Measurements from ENCODE around the gene POLR2F. TPM values are rescaled to one million over a fixed set of nuclear protein-coding genes. Genes with fewer than 3 reads are reported as not detected.
A peak's percentile ranks its signal among the peaks of the same experiment; 100 is the strongest.

POLR2F gene
- total and polyA plus RNA-seq, 9 of the 15 experiments (the other 6 are each of a cell fraction or from before 2014, with no cell fraction given): 98.9 to 410 (median 168) TPM

DNA sequence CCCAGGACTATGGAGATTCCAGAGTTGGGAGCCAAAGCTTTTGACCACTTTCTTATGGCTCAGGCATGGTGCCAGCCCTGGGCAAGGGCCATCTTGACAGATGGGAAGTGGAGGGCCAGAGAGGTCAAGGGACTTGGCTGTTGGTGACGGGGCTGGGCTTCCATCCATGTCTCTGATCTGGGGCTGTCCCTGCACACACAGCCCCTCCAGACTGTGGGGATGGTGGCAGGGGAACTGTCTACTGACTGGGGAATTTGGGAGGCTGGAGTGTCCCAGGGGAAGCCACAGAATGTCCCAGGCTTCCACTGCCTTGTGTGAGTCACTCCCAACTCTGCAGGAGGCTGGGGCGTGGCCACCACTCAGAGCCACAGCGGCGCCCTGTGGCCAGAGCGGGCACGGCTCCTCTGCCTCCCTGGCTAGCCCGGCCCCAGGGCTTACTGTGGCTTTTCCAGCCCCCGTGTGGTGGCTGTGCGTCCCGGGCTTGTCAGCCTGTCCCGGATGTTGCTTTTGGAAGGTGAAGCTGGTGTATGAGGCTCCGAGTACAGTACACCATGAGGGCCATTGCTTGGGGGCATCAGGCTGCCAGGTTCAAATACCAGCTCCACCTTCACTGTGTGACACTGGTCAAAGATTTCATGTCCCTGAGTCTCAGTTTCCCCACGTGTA is 19.7 kb upstream of the POLR2F start (continued):
- TF ChIP-seq, protein P1, sequence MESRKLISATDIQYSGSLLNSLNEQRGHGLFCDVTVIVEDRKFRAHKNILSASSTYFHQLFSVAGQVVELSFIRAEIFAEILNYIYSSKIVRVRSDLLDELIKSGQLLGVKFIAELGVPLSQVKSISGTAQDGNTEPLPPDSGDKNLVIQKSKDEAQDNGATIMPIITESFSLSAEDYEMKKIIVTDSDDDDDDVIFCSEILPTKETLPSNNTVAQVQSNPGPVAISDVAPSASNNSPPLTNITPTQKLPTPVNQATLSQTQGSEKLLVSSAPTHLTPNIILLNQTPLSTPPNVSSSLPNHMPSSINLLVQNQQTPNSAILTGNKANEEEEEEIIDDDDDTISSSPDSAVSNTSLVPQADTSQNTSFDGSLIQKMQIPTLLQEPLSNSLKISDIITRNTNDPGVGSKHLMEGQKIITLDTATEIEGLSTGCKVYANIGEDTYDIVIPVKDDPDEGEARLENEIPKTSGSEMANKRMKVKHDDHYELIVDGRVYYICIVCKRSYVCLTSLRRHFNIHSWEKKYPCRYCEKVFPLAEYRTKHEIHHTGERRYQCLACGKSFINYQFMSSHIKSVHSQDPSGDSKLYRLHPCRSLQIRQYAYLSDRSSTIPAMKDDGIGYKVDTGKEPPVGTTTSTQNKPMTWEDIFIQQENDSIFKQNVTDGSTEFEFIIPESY (CRISPR knock-in tag; IDR thresholded peaks at IDR 0.05): peak; percentile 64
- no peak for TF ChIP-seq BRD9 (IDR thresholded peaks at IDR 0.05; ENCODE audit: low read depth, partially characterized antibody)
- TF ChIP-seq RBM39 (optimal IDR thresholded peaks at IDR 0.05; ENCODE audit: low read depth, low read length): no peak
- TF ChIP-seq, protein P2, sequence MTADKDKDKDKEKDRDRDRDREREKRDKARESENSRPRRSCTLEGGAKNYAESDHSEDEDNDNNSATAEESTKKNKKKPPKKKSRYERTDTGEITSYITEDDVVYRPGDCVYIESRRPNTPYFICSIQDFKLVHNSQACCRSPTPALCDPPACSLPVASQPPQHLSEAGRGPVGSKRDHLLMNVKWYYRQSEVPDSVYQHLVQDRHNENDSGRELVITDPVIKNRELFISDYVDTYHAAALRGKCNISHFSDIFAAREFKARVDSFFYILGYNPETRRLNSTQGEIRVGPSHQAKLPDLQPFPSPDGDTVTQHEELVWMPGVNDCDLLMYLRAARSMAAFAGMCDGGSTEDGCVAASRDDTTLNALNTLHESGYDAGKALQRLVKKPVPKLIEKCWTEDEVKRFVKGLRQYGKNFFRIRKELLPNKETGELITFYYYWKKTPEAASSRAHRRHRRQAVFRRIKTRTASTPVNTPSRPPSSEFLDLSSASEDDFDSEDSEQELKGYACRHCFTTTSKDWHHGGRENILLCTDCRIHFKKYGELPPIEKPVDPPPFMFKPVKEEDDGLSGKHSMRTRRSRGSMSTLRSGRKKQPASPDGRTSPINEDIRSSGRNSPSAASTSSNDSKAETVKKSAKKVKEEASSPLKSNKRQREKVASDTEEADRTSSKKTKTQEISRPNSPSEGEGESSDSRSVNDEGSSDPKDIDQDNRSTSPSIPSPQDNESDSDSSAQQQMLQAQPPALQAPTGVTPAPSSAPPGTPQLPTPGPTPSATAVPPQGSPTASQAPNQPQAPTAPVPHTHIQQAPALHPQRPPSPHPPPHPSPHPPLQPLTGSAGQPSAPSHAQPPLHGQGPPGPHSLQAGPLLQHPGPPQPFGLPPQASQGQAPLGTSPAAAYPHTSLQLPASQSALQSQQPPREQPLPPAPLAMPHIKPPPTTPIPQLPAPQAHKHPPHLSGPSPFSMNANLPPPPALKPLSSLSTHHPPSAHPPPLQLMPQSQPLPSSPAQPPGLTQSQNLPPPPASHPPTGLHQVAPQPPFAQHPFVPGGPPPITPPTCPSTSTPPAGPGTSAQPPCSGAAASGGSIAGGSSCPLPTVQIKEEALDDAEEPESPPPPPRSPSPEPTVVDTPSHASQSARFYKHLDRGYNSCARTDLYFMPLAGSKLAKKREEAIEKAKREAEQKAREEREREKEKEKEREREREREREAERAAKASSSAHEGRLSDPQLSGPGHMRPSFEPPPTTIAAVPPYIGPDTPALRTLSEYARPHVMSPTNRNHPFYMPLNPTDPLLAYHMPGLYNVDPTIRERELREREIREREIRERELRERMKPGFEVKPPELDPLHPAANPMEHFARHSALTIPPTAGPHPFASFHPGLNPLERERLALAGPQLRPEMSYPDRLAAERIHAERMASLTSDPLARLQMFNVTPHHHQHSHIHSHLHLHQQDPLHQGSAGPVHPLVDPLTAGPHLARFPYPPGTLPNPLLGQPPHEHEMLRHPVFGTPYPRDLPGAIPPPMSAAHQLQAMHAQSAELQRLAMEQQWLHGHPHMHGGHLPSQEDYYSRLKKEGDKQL (CRISPR knock-in tag; IDR thresholded peaks at IDR 0.05; ENCODE audit: borderline replicate concordance): no peak
- TF ChIP-seq ZKSCAN3 (CRISPR knock-in tag; IDR thresholded peaks at IDR 0.05): no peak
- peak; percentile 46; the same call in 1 of the 2 replicates for TF ChIP-seq NBN (IDR thresholded peaks at IDR 0.05; ENCODE audit: low read depth)
- peak; percentile 58; the same call in 1 of the 2 replicates for TF ChIP-seq ATF7 (IDR thresholded peaks at IDR 0.05)
- no peak for TF ChIP-seq ZSCAN32 (CRISPR knock-in tag; IDR thresholded peaks at IDR 0.05)
- TF ChIP-seq RFX7 (CRISPR knock-in tag; IDR thresholded peaks at IDR 0.05): no peak
- TF ChIP-seq SMC3 (conservative IDR thresholded peaks at IDR 0.05; ENCODE audit: insufficient read depth, low read depth, low read length): peak; percentile 79
- TF ChIP-seq TRIM28 (IDR thresholded peaks at IDR 0.05): no peak
- TF ChIP-seq, protein P3, sequence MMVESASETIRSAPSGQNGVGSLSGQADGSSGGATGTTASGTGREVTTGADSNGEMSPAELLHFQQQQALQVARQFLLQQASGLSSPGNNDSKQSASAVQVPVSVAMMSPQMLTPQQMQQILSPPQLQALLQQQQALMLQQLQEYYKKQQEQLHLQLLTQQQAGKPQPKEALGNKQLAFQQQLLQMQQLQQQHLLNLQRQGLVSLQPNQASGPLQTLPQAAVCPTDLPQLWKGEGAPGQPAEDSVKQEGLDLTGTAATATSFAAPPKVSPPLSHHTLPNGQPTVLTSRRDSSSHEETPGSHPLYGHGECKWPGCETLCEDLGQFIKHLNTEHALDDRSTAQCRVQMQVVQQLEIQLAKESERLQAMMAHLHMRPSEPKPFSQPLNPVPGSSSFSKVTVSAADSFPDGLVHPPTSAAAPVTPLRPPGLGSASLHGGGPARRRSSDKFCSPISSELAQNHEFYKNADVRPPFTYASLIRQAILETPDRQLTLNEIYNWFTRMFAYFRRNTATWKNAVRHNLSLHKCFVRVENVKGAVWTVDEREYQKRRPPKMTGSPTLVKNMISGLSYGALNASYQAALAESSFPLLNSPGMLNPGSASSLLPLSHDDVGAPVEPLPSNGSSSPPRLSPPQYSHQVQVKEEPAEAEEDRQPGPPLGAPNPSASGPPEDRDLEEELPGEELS (CRISPR knock-in tag; IDR thresholded peaks at IDR 0.05; ENCODE audit: borderline replicate concordance): peak; percentile 56; the same call in 1 of the 2 replicates
- TF ChIP-seq POLR3G (IDR thresholded peaks at IDR 0.05; ENCODE audit: extremely low read depth, insufficient read length, insufficient replicate concordance): no peak
- TF ChIP-seq, protein P4, sequence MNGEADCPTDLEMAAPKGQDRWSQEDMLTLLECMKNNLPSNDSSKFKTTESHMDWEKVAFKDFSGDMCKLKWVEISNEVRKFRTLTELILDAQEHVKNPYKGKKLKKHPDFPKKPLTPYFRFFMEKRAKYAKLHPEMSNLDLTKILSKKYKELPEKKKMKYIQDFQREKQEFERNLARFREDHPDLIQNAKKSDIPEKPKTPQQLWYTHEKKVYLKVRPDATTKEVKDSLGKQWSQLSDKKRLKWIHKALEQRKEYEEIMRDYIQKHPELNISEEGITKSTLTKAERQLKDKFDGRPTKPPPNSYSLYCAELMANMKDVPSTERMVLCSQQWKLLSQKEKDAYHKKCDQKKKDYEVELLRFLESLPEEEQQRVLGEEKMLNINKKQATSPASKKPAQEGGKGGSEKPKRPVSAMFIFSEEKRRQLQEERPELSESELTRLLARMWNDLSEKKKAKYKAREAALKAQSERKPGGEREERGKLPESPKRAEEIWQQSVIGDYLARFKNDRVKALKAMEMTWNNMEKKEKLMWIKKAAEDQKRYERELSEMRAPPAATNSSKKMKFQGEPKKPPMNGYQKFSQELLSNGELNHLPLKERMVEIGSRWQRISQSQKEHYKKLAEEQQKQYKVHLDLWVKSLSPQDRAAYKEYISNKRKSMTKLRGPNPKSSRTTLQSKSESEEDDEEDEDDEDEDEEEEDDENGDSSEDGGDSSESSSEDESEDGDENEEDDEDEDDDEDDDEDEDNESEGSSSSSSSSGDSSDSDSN (IDR thresholded peaks at IDR 0.05; ENCODE audit: borderline replicate concordance in 1 of 2, low read depth in 2 of 2, low read length in 2 of 2): peak in 1 of 2 experiments; percentile 75; a peak in 1 of 4 replicates
- peak; percentile 58 for TF ChIP-seq HCFC1 (IDR thresholded peaks at IDR 0.05; ENCODE audit: low read depth, low read length)
- no peak for TF ChIP-seq ZFP1 (CRISPR knock-in tag; IDR thresholded peaks at IDR 0.05)
